GM18909 (cell line): ENCODE data around the gene MMP13.

Experiments
- ATAC-seq: cut with Tn5 transposase; IDR thresholded peaks from one replicate; pipeline ENCODE4 v1.9.1; 2021; ENCODE audit warnings: mild to moderate bottlenecking; ENCODE audit not compliant: unreplicated experiment, poor library complexity

MMP13 gene

GRCh38 chr11:102936864-102937509, 18.5 kb downstream of the MMP13 start:
- ATAC-seq, result no peak

GRCh38 chr11:102935514-102935913, 20.0 kb downstream of the MMP13 start:
- ATAC-seq, result no peak

GRCh38 chr11:102934735-102935134, 20.8 kb downstream of the MMP13 start:
- no peak for ATAC-seq

- ATAC-seq, result peak; percentile 62
These were observed 21.9 kb downstream of the MMP13 start for GRCh38 chr11:102933627-102934026.

GRCh38 chr11:102932678-102933077, 22.9 kb downstream of the MMP13 start:
- ATAC-seq, result no peak

- ATAC-seq, result no peak
These were observed 25.1 kb downstream of the MMP13 start for GRCh38 chr11:102930451-102930850.

GRCh38 chr11:102929972-102930371, 25.6 kb downstream of the MMP13 start:
- ATAC-seq, result no peak

- ATAC-seq, result no peak
These were observed 26.4 kb downstream of the MMP13 start for GRCh38 chr11:102929166-102929565.

GRCh38 chr11:102928247-102928646, 27.3 kb downstream of the MMP13 start:
- no peak for ATAC-seq

- no peak for ATAC-seq
These were observed 27.9 kb downstream of the MMP13 start for GRCh38 chr11:102927624-102927990.

GRCh38 chr11:102926961-102927623, 28.4 kb downstream of the MMP13 start:
- no peak for ATAC-seq

GRCh38 chr11:102926517-102926916, 29.0 kb downstream of the MMP13 start:
- ATAC-seq, result no peak

GRCh38 chr11:102925988-102926387, 29.5 kb downstream of the MMP13 start:
- ATAC-seq, result no peak

GRCh38 chr11:102924851-102925380, 30.6 kb downstream of the MMP13 start:
- no peak for ATAC-seq

- no peak for ATAC-seq
These were observed 33.8 kb downstream of the MMP13 start for GRCh38 chr11:102921587-102922220.

GRCh38 chr11:102920118-102920684, 35.3 kb downstream of the MMP13 start:
- peak; percentile 89 for ATAC-seq

GRCh38 chr11:102915044-102915375, 40.5 kb downstream of the MMP13 start:
- ATAC-seq, result no peak

- no peak for ATAC-seq
These were observed 41.1 kb downstream of the MMP13 start for GRCh38 chr11:102914238-102915043.

- ATAC-seq, result no peak
These were observed 43.1 kb downstream of the MMP13 start for GRCh38 chr11:102912482-102912830.

- ATAC-seq, result no peak
These were observed 43.6 kb downstream of the MMP13 start for GRCh38 chr11:102911758-102912481.
